Measurements from ENCODE around the gene ZNF407.

DNA sequence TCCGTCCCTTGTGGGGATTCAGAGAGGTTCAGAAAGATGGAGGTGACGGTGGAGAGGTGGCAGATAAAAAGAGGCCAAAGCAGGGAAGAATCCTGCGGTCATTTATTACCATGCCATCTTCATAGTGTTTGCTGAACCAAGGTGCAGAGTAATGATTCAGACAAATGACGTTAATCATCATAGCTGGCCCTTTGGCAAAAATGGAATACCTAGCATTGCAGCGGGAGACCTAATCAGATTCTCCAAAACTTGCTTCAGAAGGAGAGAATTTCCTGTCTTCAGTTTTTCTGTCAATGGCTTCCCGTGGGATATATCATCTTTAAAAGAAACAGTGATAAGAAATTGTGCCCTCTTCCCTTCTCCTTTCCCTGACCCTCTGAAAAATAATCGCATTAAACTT lies 435.8 kb downstream of the ZNF407 start:
- TF ChIP-seq RAD21 (IDR thresholded peaks at IDR 0.05) (no peak), HNF4G (IDR thresholded peaks at IDR 0.05) (no peak), TAF1 (conservative IDR thresholded peaks at IDR 0.05) (no peak), JUND (IDR thresholded peaks at IDR 0.05) (no peak), FOXA1 (IDR thresholded peaks at IDR 0.05) (no peak), GABPA (IDR thresholded peaks at IDR 0.05 in 1 of 2, conservative IDR thresholded peaks at IDR 0.05 in 1 of 2) (no peak), RXRA (IDR thresholded peaks at IDR 0.05) (no peak), SP1 (IDR thresholded peaks at IDR 0.05) (no peak), YY1 (IDR thresholded peaks at IDR 0.05) (no peak)
- TF ChIP-seq, protein P1, sequence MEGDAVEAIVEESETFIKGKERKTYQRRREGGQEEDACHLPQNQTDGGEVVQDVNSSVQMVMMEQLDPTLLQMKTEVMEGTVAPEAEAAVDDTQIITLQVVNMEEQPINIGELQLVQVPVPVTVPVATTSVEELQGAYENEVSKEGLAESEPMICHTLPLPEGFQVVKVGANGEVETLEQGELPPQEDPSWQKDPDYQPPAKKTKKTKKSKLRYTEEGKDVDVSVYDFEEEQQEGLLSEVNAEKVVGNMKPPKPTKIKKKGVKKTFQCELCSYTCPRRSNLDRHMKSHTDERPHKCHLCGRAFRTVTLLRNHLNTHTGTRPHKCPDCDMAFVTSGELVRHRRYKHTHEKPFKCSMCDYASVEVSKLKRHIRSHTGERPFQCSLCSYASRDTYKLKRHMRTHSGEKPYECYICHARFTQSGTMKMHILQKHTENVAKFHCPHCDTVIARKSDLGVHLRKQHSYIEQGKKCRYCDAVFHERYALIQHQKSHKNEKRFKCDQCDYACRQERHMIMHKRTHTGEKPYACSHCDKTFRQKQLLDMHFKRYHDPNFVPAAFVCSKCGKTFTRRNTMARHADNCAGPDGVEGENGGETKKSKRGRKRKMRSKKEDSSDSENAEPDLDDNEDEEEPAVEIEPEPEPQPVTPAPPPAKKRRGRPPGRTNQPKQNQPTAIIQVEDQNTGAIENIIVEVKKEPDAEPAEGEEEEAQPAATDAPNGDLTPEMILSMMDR (IDR thresholded peaks at IDR 0.05; ENCODE audit: low read depth, low read length, missing input control): no peak
- TF ChIP-seq, protein P2, sequence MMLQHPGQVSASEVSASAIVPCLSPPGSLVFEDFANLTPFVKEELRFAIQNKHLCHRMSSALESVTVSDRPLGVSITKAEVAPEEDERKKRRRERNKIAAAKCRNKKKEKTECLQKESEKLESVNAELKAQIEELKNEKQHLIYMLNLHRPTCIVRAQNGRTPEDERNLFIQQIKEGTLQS (IDR thresholded peaks at IDR 0.05): no peak
- TF ChIP-seq, protein P3, sequence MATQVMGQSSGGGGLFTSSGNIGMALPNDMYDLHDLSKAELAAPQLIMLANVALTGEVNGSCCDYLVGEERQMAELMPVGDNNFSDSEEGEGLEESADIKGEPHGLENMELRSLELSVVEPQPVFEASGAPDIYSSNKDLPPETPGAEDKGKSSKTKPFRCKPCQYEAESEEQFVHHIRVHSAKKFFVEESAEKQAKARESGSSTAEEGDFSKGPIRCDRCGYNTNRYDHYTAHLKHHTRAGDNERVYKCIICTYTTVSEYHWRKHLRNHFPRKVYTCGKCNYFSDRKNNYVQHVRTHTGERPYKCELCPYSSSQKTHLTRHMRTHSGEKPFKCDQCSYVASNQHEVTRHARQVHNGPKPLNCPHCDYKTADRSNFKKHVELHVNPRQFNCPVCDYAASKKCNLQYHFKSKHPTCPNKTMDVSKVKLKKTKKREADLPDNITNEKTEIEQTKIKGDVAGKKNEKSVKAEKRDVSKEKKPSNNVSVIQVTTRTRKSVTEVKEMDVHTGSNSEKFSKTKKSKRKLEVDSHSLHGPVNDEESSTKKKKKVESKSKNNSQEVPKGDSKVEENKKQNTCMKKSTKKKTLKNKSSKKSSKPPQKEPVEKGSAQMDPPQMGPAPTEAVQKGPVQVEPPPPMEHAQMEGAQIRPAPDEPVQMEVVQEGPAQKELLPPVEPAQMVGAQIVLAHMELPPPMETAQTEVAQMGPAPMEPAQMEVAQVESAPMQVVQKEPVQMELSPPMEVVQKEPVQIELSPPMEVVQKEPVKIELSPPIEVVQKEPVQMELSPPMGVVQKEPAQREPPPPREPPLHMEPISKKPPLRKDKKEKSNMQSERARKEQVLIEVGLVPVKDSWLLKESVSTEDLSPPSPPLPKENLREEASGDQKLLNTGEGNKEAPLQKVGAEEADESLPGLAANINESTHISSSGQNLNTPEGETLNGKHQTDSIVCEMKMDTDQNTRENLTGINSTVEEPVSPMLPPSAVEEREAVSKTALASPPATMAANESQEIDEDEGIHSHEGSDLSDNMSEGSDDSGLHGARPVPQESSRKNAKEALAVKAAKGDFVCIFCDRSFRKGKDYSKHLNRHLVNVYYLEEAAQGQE (IDR thresholded peaks at IDR 0.05): no peak
- TF ChIP-seq, protein P4, sequence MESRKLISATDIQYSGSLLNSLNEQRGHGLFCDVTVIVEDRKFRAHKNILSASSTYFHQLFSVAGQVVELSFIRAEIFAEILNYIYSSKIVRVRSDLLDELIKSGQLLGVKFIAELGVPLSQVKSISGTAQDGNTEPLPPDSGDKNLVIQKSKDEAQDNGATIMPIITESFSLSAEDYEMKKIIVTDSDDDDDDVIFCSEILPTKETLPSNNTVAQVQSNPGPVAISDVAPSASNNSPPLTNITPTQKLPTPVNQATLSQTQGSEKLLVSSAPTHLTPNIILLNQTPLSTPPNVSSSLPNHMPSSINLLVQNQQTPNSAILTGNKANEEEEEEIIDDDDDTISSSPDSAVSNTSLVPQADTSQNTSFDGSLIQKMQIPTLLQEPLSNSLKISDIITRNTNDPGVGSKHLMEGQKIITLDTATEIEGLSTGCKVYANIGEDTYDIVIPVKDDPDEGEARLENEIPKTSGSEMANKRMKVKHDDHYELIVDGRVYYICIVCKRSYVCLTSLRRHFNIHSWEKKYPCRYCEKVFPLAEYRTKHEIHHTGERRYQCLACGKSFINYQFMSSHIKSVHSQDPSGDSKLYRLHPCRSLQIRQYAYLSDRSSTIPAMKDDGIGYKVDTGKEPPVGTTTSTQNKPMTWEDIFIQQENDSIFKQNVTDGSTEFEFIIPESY (IDR thresholded peaks at IDR 0.05): no peak
